ENCODE data around the gene DEFB129. TPM values are rescaled to one million over a fixed set of nuclear protein-coding genes. Genes with fewer than 3 reads are reported as not detected.

Gene DEFB129
- total and polyA plus RNA-seq, 2 experiments from 2014 or later = not detected

GRCh38 chr20:275791-276190 lies 48.7 kb downstream of the DEFB129 start (continued):
- no peak for TF ChIP-seq ZNF462 (CRISPR knock-in tag; IDR thresholded peaks at IDR 0.05)
- no peak for TF ChIP-seq EZH2phosphoT487 (IDR thresholded peaks at IDR 0.05; ENCODE audit: unreplicated experiment)
- TF ChIP-seq POLR2AphosphoS5 (IDR thresholded peaks at IDR 0.05; ENCODE audit: low read depth) = no peak

- Histone ChIP-seq H3K79me2 (replicated peaks; ENCODE audit: insufficient read depth) (no peaks in the 10 kb centered on the region), H3K9me2 (ENCODE audit: insufficient read depth) (no peaks in the 10 kb centered on the region), H3K4me1 (ENCODE audit: insufficient read depth) (peaks cover 6% of the 10 kb centered on the region; the same call in 1 of the 2 replicates), H3K27ac (ENCODE audit: low read depth) (no peak overlapping the region), H2AFZ (no peak overlapping the region), H3K27me3 (ENCODE audit: insufficient read depth) (no peaks in the 10 kb centered on the region), H3K4me2 (no peak overlapping the region), H3K36me3 (ENCODE audit: insufficient read depth) (0 out of 2 replicates have a peak, but pooled peaks cover 4% of the 10 kb centered on the region), H3K4me3 (no peak overlapping the region), H3F3A (replicated peaks; ENCODE audit: low read depth) (peaks cover 22% of the 10 kb centered on the region), H4K20me1 (replicated peaks; ENCODE audit: insufficient read depth) (peaks cover 6% of the 10 kb centered on the region)
- DNase-seq (ENCODE audit: low spot score) (no peak), ATAC-seq (no peak)
- Mint-ChIP-seq H3K27me3 (ENCODE audit: insufficient read depth, low read depth, poor library complexity) (peaks cover 15% of the 10 kb centered on the region), H3K9me3 (0 out of 3 replicates have a peak, but pooled peaks cover 7% of the 10 kb centered on the region), H3K27ac (no peak overlapping the region), H3K36me3 (ENCODE audit: low read depth) (peaks cover 54% of the 10 kb centered on the region), H3K4me3 (no peak overlapping the region), H3K4me1 (peaks cover 8% of the 10 kb centered on the region)
- TF ChIP-seq ZNF114 (CRISPR knock-in tag; IDR thresholded peaks at IDR 0.05) = no peak
- TF ChIP-seq JUNB (IDR thresholded peaks at IDR 0.05; ENCODE audit: unreplicated experiment) = no peak
- TF ChIP-seq ETS1 (IDR thresholded peaks at IDR 0.05) = no peak
- no peak for TF ChIP-seq NANOG (IDR thresholded peaks at IDR 0.05; ENCODE audit: borderline replicate concordance)
- TF ChIP-seq EZH2 (IDR thresholded peaks at IDR 0.05; ENCODE audit: low read depth, unreplicated experiment) = no peak
- TF ChIP-seq ZNF331 (CRISPR knock-in tag; IDR thresholded peaks at IDR 0.05; ENCODE audit: low read depth) = no peak
- TF ChIP-seq POLR2AphosphoS5 (IDR thresholded peaks at IDR 0.05; ENCODE audit: low read depth) = no peak
Measured at GRCh38 chr20:276620-277495, 49.8 kb downstream of the DEFB129 start.

Data from GM23338 (cell line).